ENCODE results near the gene DTX3.

The DTX3 gene

DNA sequence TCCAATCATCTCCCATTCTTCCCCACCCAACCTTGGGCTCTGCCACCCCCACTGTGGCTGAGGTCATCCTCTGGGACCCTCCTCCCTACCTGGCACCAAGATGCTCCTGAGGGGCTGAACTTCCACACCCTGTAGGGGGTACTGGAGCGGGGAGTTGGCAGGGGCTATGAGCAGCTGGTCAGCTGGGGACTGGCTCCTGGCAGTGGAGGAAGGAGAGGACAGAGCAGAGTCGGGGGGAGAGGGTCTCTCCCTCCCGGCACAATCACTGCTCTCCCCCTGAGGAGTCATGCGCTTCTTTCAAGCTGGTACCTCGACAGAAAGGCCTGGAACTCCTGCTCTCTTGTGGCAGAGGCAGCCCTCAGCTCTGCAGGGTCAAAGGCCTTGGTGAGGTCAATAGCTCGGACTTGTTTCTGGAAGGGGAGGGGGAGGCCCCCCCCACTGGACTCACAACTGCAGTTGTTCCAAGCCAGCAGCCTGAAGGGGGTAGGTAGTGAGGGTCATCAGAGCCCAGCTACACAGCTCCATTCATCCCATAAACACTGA is 26.3 kb downstream of the DTX3 start (continued):
- TF ChIP-seq, protein P1, sequence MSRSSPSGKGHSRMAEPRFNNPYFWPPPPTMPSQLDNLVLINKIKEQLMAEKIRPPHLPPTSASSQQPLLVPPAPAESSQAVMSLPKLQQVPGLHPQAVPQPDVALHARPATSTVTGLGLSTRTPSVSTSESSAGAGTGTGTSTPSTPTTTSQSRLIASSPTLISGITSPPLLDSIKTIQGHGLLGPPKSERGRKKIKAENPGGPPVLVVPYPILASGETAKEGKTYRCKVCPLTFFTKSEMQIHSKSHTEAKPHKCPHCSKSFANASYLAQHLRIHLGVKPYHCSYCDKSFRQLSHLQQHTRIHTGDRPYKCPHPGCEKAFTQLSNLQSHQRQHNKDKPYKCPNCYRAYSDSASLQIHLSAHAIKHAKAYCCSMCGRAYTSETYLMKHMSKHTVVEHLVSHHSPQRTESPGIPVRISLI (tag by site-specific recombination; IDR thresholded peaks at IDR 0.05) = no peak
- TF ChIP-seq SP7 (tag by site-specific recombination; IDR thresholded peaks at IDR 0.05) (no peak), SP2 (tag by site-specific recombination; IDR thresholded peaks at IDR 0.05) (no peak), GFI1B (tag by site-specific recombination; IDR thresholded peaks at IDR 0.05) (no peak), FEZF1 (tag by site-specific recombination; IDR thresholded peaks at IDR 0.05) (no peak), ZNF660 (tag by site-specific recombination; IDR thresholded peaks at IDR 0.05) (no peak)
- TF ChIP-seq, protein P2, sequence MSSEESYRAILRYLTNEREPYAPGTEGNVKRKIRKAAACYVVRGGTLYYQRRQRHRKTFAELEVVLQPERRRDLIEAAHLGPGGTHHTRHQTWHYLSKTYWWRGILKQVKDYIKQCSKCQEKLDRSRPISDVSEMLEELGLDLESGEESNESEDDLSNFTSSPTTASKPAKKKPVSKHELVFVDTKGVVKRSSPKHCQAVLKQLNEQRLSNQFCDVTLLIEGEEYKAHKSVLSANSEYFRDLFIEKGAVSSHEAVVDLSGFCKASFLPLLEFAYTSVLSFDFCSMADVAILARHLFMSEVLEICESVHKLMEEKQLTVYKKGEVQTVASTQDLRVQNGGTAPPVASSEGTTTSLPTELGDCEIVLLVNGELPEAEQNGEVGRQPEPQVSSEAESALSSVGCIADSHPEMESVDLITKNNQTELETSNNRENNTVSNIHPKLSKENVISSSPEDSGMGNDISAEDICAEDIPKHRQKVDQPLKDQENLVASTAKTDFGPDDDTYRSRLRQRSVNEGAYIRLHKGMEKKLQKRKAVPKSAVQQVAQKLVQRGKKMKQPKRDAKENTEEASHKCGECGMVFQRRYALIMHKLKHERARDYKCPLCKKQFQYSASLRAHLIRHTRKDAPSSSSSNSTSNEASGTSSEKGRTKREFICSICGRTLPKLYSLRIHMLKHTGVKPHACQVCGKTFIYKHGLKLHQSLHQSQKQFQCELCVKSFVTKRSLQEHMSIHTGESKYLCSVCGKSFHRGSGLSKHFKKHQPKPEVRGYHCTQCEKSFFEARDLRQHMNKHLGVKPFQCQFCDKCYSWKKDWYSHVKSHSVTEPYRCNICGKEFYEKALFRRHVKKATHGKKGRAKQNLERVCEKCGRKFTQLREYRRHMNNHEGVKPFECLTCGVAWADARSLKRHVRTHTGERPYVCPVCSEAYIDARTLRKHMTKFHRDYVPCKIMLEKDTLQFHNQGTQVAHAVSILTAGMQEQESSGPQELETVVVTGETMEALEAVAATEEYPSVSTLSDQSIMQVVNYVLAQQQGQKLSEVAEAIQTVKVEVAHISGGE (tag by site-specific recombination; conservative IDR thresholded peaks at IDR 0.05; ENCODE audit: low read depth) = no peak
- TF ChIP-seq, protein P3, sequence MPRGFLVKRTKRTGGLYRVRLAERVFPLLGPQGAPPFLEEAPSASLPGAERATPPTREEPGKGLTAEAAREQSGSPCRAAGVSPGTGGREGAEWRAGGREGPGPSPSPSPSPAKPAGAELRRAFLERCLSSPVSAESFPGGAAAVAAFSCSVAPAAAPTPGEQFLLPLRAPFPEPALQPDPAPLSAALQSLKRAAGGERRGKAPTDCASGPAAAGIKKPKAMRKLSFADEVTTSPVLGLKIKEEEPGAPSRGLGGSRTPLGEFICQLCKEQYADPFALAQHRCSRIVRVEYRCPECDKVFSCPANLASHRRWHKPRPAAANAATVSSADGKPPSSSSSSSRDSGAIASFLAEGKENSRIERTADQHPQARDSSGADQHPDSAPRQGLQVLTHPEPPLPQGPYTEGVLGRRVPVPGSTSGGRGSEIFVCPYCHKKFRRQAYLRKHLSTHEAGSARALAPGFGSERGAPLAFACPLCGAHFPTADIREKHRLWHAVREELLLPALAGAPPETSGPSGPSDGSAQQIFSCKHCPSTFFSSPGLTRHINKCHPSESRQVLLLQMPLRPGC (tag by site-specific recombination; IDR thresholded peaks at IDR 0.05) = no peak
- TF ChIP-seq, protein P4, sequence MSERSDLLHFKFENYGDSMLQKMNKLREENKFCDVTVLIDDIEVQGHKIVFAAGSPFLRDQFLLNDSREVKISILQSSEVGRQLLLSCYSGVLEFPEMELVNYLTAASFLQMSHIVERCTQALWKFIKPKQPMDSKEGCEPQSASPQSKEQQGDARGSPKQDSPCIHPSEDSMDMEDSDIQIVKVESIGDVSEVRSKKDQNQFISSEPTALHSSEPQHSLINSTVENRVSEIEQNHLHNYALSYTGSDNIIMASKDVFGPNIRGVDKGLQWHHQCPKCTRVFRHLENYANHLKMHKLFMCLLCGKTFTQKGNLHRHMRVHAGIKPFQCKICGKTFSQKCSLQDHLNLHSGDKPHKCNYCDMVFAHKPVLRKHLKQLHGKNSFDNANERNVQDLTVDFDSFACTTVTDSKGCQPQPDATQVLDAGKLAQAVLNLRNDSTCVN (tag by site-specific recombination; optimal IDR thresholded peaks at IDR 0.05) = no peak

DNA sequence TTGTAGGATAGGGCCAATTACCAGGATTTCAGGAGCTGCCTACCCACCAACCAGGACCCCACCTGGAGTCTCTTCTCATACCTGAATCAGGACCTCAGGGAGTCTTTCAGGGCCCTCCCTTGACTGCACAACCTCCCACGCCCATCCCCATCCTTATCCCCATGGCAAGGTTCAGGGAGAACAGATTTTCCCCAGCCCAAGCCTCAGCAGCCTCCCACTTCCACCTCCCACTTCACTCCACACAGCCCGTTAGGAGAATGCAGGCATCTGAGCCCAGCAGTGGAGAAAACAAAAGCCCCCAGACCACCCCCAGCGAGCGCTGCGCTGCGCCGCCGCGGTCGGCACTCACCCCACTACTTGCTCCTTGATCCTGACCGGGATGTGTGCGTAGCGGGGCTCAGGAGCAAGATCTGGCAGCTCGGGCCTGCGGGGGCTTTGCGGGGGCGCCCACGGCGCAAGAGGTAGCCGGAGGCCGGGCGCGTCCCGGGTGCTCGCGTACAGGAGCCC is 27.0 kb downstream of the DTX3 start:
- no peak overlapping the region for H3K27ac ChIP-seq (ENCODE audit: extremely low read depth, low read depth, low read length)
- POLR2A ChIA-PET = interaction anchor here (0.6 to 1.2 kb wide), 2 partner anchors 20 to 44 kb away, joined by 3 to 4 read pairs; partner anchors contain the start of gene ARHGEF25
- CTCF ChIA-PET = interaction anchor here (0.6 to 1.7 kb wide), 4 partner anchors 9 to 86 kb away, joined by 3 to 9 read pairs (median 3); no protein-coding TSS in a partner anchor
- no peaks in the 10 kb centered on the region for H3K9me3 ChIP-seq (ENCODE audit: control insufficient read depth, insufficient read depth, low read depth, low read length)
- no peaks in the 10 kb centered on the region for H3K4me1 ChIP-seq (ENCODE audit: control insufficient read depth, insufficient read depth, low read length)
- peaks cover 0 to 16% of the 10 kb centered on the region in 2 experiments; a peak in 1 of 3 replicates for H3K36me3 ChIP-seq (ENCODE audit: control insufficient read depth in 2 of 2, insufficient read depth in 1 of 2, low read length in 2 of 2)
- no peak overlapping the region for H3K4me3 ChIP-seq (ENCODE audit: low read depth, low read length)
- TF ChIP-seq ZFHX2 (tag by site-specific recombination; conservative IDR thresholded peaks at IDR 0.05) = peak; percentile 84
- TF ChIP-seq EGR2 (tag by site-specific recombination; IDR thresholded peaks at IDR 0.05; ENCODE audit: low read depth) = peak; percentile 68
- TF ChIP-seq ZNF747 (tag by site-specific recombination; IDR thresholded peaks at IDR 0.05) = no peak
- TF ChIP-seq ZNF157 (tag by site-specific recombination; IDR thresholded peaks at IDR 0.05) = no peak
- TF ChIP-seq ZNF571 (tag by site-specific recombination; IDR thresholded peaks at IDR 0.05) = no peak
- TF ChIP-seq GLIS2 (tag by site-specific recombination; IDR thresholded peaks at IDR 0.05) = no peak
- TF ChIP-seq ZNF624 (tag by site-specific recombination; IDR thresholded peaks at IDR 0.05) = no peak
- TF ChIP-seq ZNF561 (tag by site-specific recombination; IDR thresholded peaks at IDR 0.05; ENCODE audit: borderline replicate concordance) = no peak
- TF ChIP-seq ZNF670 (tag by site-specific recombination; IDR thresholded peaks at IDR 0.05; ENCODE audit: low read depth) = no peak
- no peak for TF ChIP-seq MZF1 (tag by site-specific recombination; IDR thresholded peaks at IDR 0.05; ENCODE audit: borderline replicate concordance)
- TF ChIP-seq ZNF433 (tag by site-specific recombination; IDR thresholded peaks at IDR 0.05; ENCODE audit: low read depth) = no peak
